Activated T-cell treated with anti-CD3 and anti-CD28 coated beads for 1 hour (primary cell): ENCODE data around the gene S100Z.

Source experiments
- DNase-seq: peaks from one replicate; pipeline ENCODE4 v3.0.0-alpha.2; 2020; ENCODE audit warnings: low read depth

S100Z gene

DNA sequence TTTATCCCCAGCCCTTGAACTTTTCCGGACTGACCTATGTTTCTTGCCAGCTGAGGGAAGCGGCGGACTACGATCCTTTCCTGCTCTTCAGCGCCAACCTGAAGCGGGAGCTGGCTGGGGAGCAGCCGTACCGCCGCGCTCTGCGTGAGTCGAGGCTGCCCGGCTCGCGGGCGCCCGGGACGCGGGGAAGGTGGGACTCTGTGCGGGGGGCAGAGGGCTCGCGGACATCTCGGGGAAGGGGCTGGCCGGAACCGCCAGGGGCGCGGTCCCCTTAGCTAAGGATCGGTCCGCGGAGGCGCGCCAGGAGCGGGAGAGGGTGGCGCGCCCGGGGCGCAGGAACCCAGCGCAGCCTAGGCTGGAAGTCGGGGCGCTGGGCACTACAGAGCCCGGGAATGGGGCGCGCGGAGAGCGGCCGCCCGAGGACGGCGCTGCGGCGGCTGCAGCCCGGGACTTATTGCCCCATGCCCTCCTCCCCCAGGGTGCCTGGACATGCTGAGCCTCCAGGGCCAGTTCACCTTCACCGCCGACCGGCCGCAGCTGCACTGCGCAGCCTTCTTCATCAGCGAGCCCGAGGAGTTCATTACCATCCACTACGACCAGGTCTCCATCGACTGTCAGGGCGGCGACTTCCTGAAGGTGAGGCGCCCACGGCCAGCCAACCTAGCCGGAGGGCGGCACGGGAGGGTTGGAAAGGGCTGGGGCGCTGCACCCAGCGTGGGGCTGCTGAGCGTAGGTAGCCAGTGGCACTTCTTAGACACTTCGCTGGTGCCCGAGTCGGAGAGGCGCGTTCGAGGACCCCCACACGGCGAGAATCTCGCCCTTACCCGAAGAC is 104.0 kb downstream of the S100Z start:
- no peak for DNase-seq

DNA sequence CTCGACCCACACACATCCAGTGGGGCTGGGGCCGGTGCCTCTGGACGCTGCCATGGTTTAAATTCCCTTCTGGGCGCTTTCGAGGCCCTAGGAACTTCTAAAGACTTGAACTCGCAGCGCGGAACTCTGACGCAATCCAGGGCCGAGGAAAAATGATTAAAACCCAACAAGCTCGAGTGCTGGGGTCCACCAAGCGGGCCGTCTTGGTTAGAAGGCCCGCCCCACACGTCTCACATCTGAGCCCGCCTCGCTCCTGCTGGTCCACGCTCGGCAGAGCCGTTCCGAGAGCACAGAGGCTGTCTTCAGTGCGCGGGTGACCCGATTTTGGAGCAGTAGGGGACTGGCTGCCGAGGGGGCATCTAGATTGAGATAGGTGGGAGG is 104.6 kb downstream of the S100Z start:
- DNase-seq, result no peak

DNA sequence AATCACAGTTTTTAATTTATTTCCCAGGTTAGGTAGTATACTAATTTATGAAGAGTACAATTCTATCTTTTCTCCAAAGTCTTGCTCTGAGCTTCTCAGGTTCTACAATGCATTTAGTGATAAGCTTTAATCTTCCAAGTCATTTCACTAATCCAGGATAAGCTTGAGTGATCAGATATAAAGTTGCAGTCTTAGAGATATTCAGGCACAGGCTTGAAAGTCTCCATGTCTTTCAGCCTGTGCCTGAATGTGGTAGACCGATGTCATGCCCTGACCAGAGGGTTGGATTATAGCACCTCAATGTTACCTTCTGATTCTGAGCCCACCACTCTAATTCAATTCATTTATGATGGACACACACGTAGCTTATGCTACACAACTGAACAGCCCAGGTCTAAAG is 106.2 kb downstream of the S100Z start:
- DNase-seq, result no peak

DNA sequence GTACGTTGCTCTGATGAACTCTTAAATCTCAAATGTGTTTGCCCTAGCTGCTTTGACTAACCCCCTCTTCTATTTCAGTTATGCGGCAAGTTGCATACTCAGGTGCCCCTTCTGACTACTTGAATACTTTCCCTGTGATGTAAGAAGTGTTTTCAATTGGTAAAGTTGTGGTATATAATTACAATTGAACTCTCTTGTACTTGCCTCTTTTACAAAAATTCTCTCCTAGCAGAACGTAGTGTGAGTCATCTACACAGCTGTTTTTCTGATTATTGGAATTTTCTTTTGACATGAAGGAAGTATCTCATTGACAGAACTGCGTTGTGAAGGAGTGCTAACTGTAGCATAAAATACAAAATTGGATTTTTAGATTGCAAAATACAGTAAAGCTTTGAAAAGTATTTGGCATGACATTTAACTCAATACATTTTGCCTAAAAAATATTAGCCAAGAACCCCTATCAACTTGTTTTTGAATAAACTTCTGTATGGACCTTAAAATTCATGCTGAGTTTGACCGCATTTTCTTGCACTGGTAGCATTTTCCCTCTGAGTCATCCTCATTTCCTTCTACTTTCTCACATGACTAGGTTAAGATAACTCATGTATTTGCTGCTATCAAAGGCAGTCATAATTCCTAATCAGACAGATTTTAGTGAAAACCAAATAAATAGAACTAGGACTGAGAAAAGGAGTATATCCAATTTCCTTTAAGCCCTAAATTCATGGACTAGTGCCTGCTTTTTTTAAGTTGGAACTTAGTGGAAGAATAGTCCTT is 109.4 kb downstream of the S100Z start:
- DNase-seq, result no peak

DNA sequence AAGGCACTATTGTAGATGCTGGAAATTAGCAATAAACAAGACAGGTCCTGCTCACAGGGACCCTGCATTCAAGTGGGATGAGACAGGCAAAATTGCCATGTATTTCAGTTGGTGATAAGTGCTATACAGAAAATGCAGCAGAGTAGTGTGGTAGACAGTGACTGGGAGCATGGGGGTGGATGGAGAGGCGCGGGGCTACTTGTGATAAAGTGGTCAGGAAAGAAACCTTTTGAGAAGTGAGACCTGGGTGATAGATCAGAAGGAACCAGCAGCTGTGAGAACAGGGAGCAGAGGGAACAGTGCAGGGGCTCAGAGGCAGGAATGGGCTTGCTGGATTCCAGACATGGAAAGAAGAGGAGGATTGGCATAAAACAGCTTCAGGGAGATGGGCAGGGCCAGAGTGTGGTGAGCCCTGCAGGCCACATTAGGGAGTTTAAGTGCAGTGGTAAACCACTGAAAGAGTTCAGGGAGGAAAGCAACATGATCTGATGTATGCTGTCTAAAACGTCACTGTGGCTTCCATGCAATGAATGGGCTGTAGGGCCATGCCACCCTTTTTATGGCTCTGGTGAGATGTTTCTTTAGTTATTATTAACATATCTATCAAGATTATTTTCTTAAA is 110.3 kb downstream of the S100Z start:
- DNase-seq, result no peak

DNA sequence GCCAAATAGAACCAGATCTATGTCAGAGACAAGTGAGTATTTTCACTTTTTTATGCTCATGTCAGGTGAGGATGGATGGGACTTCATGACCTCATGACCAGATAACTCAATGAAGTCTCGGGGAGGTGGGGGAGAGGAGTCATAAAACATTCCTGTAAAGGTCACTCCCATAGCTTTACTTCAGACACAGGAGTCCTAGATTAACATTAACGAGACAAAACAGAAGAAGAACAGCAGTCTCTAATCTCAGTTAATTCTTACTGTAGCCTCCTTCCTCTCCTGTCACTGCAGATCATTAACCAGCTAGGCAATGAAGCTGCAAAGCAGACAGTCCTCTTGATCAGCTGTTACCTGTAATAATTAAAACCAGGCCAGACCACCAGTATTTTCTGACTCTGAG is 114.2 kb downstream of the S100Z start:
- no peak for DNase-seq
